ENCODE measurements around the gene ACTN4.

GRCh38 chr19:38650172-38650775 is 2.8 kb downstream of the ACTN4 start:
- TF ChIP-seq POLR2A (IDR thresholded peaks at IDR 0.05) (no peak), CTCF (IDR thresholded peaks at IDR 0.05) (no peak)
